GM12872 (cell line): ENCODE measurements around the gene TMEM41A.

Source experiments
- CTCF ChIP-seq: IDR thresholded peaks from 3 replicates; pipeline ENCODE4 v1.5.1; 2011; ENCODE audit warnings: low read depth, mild to moderate bottlenecking, low read length, moderate library complexity; ENCODE audit not compliant: insufficient read depth

Gene TMEM41A

DNA sequence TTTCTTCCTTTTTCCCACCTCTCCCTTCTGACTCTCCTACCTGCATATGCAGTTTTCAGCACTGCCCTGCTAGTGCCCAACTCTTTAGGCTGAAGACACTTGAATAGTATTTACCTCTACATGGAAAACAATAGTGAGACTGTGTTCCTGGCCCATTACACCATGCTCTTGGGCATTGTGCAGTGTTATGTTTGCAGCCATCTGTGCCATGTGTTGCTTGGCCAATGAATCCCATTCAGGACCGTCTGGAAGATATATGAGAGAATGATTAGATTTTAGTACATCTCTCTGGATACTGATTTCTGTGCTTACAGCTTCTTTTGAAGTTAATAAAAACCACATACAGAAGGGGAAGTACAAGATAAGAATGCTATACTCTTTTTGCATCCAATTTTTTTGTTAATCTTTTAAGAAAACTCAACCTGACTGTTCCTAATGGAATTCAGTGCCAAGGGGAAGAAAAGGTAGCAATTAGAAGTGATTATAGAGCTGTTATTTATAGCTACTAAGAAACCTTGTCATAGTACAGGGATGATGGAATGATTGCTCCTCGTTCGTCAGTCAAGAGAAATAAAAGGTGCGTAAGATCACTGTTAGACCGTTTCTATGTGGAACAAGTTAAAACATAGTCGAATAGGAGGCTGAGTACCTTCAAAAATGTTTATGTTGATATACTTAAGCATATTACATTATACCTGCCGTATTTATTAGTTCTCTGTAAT, 58.9 kb downstream of the TMEM41A start:
- no peak for TF ChIP-seq CTCF
